A549 (cell line): ENCODE data around the gene SLC9A3. TPM values are rescaled to one million over a fixed set of nuclear protein-coding genes. Genes with fewer than 3 reads are reported as not detected.

ENCODE experiments used
- ATAC-seq, 2 experiments: fragments of 200-7000 bp in 1 of 2; fragments of >200 bp in 1 of 2; cut with Nextera tagmentation in 1 of 2; cut with Tn5 transposase in 1 of 2; 3 replicates each; pipeline versions ENCODE4 v1.8.0 to v1.9.1; 2018 to 2020; ENCODE audit warnings: mild to moderate bottlenecking in 1 of 2, moderate library complexity in 1 of 2
- CTCF ChIA-PET: fragments of 300-600 bp; sonication (Branson Sonifier 250); formaldehyde crosslinking; extraction: SDS; loops from one replicate; lab custom pipeline; 2021; ENCODE audit warnings: antibody characterized with exemption, inconsistent platforms; lab: Yijun Ruan, JAX
- POLR2A ChIA-PET: fragments of 350-600 bp; formaldehyde crosslinking; extraction: SDS; loops from one replicate; lab custom pipeline; 2021; ENCODE audit warnings: antibody characterized with exemption, inconsistent platforms; lab: Yijun Ruan, JAX
- DNase-seq, 2 experiments: peaks; one replicate each; pipeline versions ENCODE4 v3.0.0 to v3.0.0-alpha.2; 2011 to 2016; ENCODE audit warnings: low read depth in 1 of 2, low spot score in 1 of 2
- FAIRE-seq: peaks from 2 replicates; lab custom pipeline; 2011; peaks lifted over from hg19 to GRCh38; lab: Jason Lieb, UNC
- H3K27ac ChIP-seq, 2 experiments: fragments of >200 bp; sonication (Bioruptor Twin); formaldehyde crosslinking; 3 replicates each; pipeline ENCODE4 v1.5.1; 2016 to 2017
- H3K4me1 ChIP-seq: fragments of >200 bp; sonication (Bioruptor Twin); formaldehyde crosslinking; 3 replicates; pipeline ENCODE4 v1.6.1; 2016
- H3K4me2 ChIP-seq: fragments of >200 bp; sonication (Bioruptor Twin); formaldehyde crosslinking; 3 replicates; pipeline ENCODE4 v1.6.1; 2016
- H3K4me3 ChIP-seq: fragments of >200 bp; sonication (Bioruptor Twin); formaldehyde crosslinking; 3 replicates; pipeline ENCODE4 v1.5.1; 2016
- H3K9me3 ChIP-seq: fragments of >200 bp; sonication (Bioruptor Twin); formaldehyde crosslinking; 3 replicates; pipeline ENCODE4 v1.6.1; 2016
- CBX8 ChIP-seq: fragments of 200-600 bp; sonication (generic); IDR thresholded peaks from 2 replicates; pipeline ENCODE4 v1.6.1; 2016
- CHD2 ChIP-seq: fragments of 150-350 bp; IDR thresholded peaks from 2 replicates; pipeline ENCODE4 v1.6.1; 2014; ENCODE audit warnings: low read length; ENCODE audit not compliant: partially characterized antibody
- E2F6 ChIP-seq: IDR thresholded peaks from 2 replicates; pipeline ENCODE4 v1.6.1; 2012; ENCODE audit warnings: low read depth, borderline replicate concordance
- ESRRA ChIP-seq: fragments of 150-350 bp; IDR thresholded peaks from 2 replicates; pipeline ENCODE4 v1.6.1; 2014; ENCODE audit warnings: mild to moderate bottlenecking, low read length, borderline replicate concordance
- GATA3 ChIP-seq: IDR thresholded peaks from 2 replicates; pipeline ENCODE4 v1.6.1; 2012; ENCODE audit warnings: borderline replicate concordance
- HDAC2 ChIP-seq: fragments of 200-600 bp; sonication (generic); IDR thresholded peaks from 2 replicates; pipeline ENCODE4 v1.6.1; 2016
- HMGXB4 ChIP-seq: fragments of 250-450 bp; sonication (Bioruptor Pico); IDR thresholded peaks from 2 replicates; pipeline ENCODE4 v1.5.0; 2021; ENCODE audit warnings: mild to moderate bottlenecking, moderate library complexity, borderline replicate concordance
- HOXA7 ChIP-seq: fragments of 250-450 bp; sonication (Bioruptor Pico); IDR thresholded peaks from 2 replicates; pipeline ENCODE4 v1.5.0; 2020; ENCODE audit warnings: mild to moderate bottlenecking, moderate library complexity
- JUN ChIP-seq, 2 experiments: fragments of >200 bp; sonication (Bioruptor Twin); formaldehyde crosslinking; IDR thresholded peaks; 2 replicates in 1 of 2; 3 replicates in 1 of 2; pipeline ENCODE4 v1.6.1; 2016 to 2017
- KDM5A ChIP-seq: fragments of 200-600 bp; sonication (generic); IDR thresholded peaks from 2 replicates; pipeline ENCODE4 v1.6.1; 2016; ENCODE audit warnings: antibody characterized with exemption, mild to moderate bottlenecking
- MAX ChIP-seq: IDR thresholded peaks from 2 replicates; pipeline ENCODE4 v1.6.1; 2012
- MAZ ChIP-seq: fragments of 150-350 bp; IDR thresholded peaks from 2 replicates; pipeline ENCODE4 v1.6.1; 2014; ENCODE audit warnings: antibody characterized with exemption, low read depth, low read length, borderline replicate concordance
- NR3C1 ChIP-seq: fragments of >200 bp; sonication (Bioruptor Twin); formaldehyde crosslinking; IDR thresholded peaks from 3 replicates; pipeline ENCODE4 v1.6.1; 2017
- REST ChIP-seq: fragments of 200-600 bp; sonication (generic); IDR thresholded peaks from 2 replicates; pipeline ENCODE4 v1.6.1; 2016; ENCODE audit warnings: antibody characterized with exemption, mild to moderate bottlenecking, moderate library complexity
- TFCP2L1 ChIP-seq: fragments of 250-450 bp; sonication (Bioruptor Pico); IDR thresholded peaks from 2 replicates; pipeline ENCODE4 v1.5.0; 2021; ENCODE audit warnings: mild to moderate bottlenecking
- TP53 ChIP-seq: fragments of 250-450 bp; sonication (Bioruptor Pico); IDR thresholded peaks from 2 replicates; pipeline ENCODE4 v1.5.0; 2021; ENCODE audit warnings: mild to moderate bottlenecking, moderate library complexity
- USF2 ChIP-seq: fragments of 450-650 bp; IDR thresholded peaks from 2 replicates; pipeline ENCODE4 v1.6.1; 2014; ENCODE audit warnings: antibody characterized with exemption
- ZSCAN20 ChIP-seq: fragments of 250-450 bp; sonication (Bioruptor Pico); IDR thresholded peaks from 2 replicates; pipeline ENCODE4 v1.8.0; 2022; ENCODE audit warnings: mild to moderate bottlenecking, moderate library complexity
- WGBS: methylation state at CpG from one replicate; pipeline ENCODE4 v1.1.6; 2017; ENCODE audit errors: missing lambda C conversion rate; 5-methylcytosine and 5-hydroxymethylcytosine counted together
- polyA plus RNA-seq, 4 experiments: library from polyadenylated mRNA; depleted of rRNA in 3 of 4; stranded (reverse); fragments of >200 nt; fragmentation: RNase III in 1 of 4; extraction: RNeasy Plus Mini Kit Qiagen cat#74134 plus additional on column Dnase treatment in 1 of 4; gene quantifications; 2 replicates in 3 of 4; 3 replicates in 1 of 4; pipeline ENCODE4 v1.2.3, GENCODE V29; 2011 to 2017

SLC9A3 gene
- polyA plus RNA-seq, 2 of the 4 experiments (the other 2 are of a cell fraction): 1.3 TPM

GRCh38 chr5:542319-543311 lies 18.4 kb upstream of the SLC9A3 start:
- 61% methylated on average over 29 of the region's 32 CpGs for WGBS
- Histone ChIP-seq H3K27ac (no peak overlapping the region), H3K4me1 (0 out of 3 replicates have a peak, but pooled peaks cover 3% of the 10 kb centered on the region), H3K9me3 (no peaks in the 10 kb centered on the region), H3K4me3 (no peak overlapping the region), H3K4me2 (no peak overlapping the region)
- ChIA-PET POLR2A (no interaction called here), CTCF (interaction anchor here (0.8 to 1.4 kb wide), 2 partner anchors 10 to 69 kb away, joined by 3 to 4 read pairs; no protein-coding TSS in a partner anchor)
- no peak for TF ChIP-seq JUN (IDR thresholded peaks at IDR 0.05)
- no peak for TF ChIP-seq MAX
- TF ChIP-seq HMGXB4: no peak
- DNase-seq (no peak), FAIRE-seq (no peak), ATAC-seq (no peak)

GRCh38 chr5:541539-542318 lies 17.5 kb upstream of the SLC9A3 start:
- ATAC-seq (peak in 1 of 2 experiments; percentile 34; a peak in 3 of 6 replicates), FAIRE-seq (no peak), DNase-seq (no peak)
- no peak for TF ChIP-seq TFCP2L1 (CRISPR knock-in tag)
- no peak for TF ChIP-seq USF2
- TF ChIP-seq CBX8: no peak
- no peak for TF ChIP-seq KDM5A
- no peak for TF ChIP-seq ZSCAN20 (CRISPR knock-in tag)
- TF ChIP-seq JUN (IDR thresholded peaks at IDR 0.05): no peak
- TF ChIP-seq GATA3: no peak
- TF ChIP-seq HDAC2: no peak
- TF ChIP-seq CHD2: no peak
- no peak for TF ChIP-seq HOXA7
- no peak for TF ChIP-seq MAZ
- no peak for TF ChIP-seq ESRRA
- TF ChIP-seq E2F6: no peak
- TF ChIP-seq NR3C1: no peak
- no peak for TF ChIP-seq TP53 (CRISPR knock-in tag)
- no peak for TF ChIP-seq REST
- no peak overlapping the region for H3K4me2 ChIP-seq
- 0 out of 3 replicates have a peak, but pooled peaks cover 3% of the 10 kb centered on the region for H3K4me1 ChIP-seq
- no peak overlapping the region for H3K27ac ChIP-seq
- H3K9me3 ChIP-seq: no peaks in the 10 kb centered on the region
- WGBS: 43% methylated on average over 18 of the region's 24 CpGs
- no peak overlapping the region for H3K4me3 ChIP-seq
- ChIA-PET POLR2A (no interaction called here), CTCF (interaction anchor here (0.8 to 1.4 kb wide), 2 partner anchors 9 to 68 kb away, joined by 3 to 4 read pairs; no protein-coding TSS in a partner anchor)
